BLaER1 treated with 17β-estradiol and CSF1 and Interleukin-3, amounts not matched to agents 10 nM and 100 nM (cell line): ENCODE results near the gene ZNF511.

ENCODE experiments used
- H3K27ac ChIP-seq, 11 experiments: shearing (Covaris generic); formaldehyde crosslinking; 2 replicates each; pipeline ENCODE4 v1.8.1; 2022
- H3K27me3 ChIP-seq, 11 experiments: shearing (Covaris generic); formaldehyde crosslinking; 2 replicates each; pipeline ENCODE4 v1.8.1; 2022
- H3K36me3 ChIP-seq, 11 experiments: shearing (Covaris generic); formaldehyde crosslinking; 2 replicates each; pipeline ENCODE4 v1.8.1; 2022
- H3K4me1 ChIP-seq, 10 experiments: shearing (Covaris generic); formaldehyde crosslinking; 2 replicates each; pipeline ENCODE4 v1.8.1; 2022
- H3K4me2 ChIP-seq, 11 experiments: shearing (Covaris generic); formaldehyde crosslinking; 2 replicates each; pipeline ENCODE4 v1.8.1; 2022
- H3K4me3 ChIP-seq, 10 experiments: shearing (Covaris generic); formaldehyde crosslinking; 2 replicates each; pipeline ENCODE4 v1.8.1; 2022
- H3K9ac ChIP-seq, 11 experiments: shearing (Covaris generic); formaldehyde crosslinking; 2 replicates each; pipeline ENCODE4 v1.8.1; 2022
- H3K9me3 ChIP-seq, 11 experiments: shearing (Covaris generic); formaldehyde crosslinking; replicated peaks in 1 of 11; 2 replicates each; pipeline ENCODE4 v1.8.1; 2022
- H4K20me1 ChIP-seq, 11 experiments: shearing (Covaris generic); formaldehyde crosslinking; 2 replicates each; pipeline ENCODE4 v1.8.1; 2022
- Cebpa-rat ChIP-seq, 11 experiments: shearing (Covaris generic); IDR thresholded peaks; 2 replicates each; pipeline ENCODE4 v1.8.1; 2022

ZNF511 gene

DNA sequence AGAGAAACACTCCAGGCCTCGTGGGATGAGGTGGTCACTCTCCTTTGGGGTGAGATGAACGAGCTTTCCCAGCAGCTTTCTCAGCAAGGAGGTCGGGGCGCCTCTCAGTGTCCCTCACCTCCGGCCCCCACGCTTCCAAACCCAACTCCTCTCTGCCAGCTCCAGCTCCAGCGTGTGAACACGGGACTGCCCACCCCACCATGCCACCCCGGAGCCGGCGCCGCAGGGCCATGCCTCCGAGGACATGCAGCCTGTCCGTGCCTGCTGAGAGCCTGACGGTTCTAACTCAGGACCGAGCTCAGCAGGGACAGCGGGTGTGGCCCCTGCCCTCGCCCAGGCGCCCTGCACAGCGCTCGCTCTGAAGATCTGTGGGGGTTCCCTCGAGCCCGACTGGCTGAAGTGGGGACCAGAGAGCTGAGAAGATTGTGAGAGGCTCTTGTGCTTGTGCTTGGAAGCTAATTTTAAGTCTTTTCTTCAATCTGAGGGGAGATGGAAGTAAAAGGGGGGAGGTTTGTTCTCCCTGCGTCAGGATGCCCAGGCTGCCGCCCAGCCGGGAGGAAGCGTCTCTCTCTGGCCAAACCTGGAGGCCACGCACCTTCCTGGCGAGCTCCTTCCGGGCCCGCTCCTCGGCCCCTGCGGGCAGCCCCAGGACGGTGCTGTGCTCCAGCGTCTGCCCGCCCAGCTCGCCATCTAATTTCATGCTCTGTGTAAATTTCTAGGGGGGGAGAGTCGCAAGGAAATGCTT is 26.9 kb upstream of the ZNF511 start:
- Histone ChIP-seq H3K27me3 (peaks cover 0 to 11% (median 6%) of the 10 kb centered on the region in 11 experiments; a peak in 20 of 22 replicates), H4K20me1 (peaks cover 4 to 98% (median 56%) of the 10 kb centered on the region in 11 experiments; a peak in 19 of 22 replicates), H3K27ac (no peak overlapping the region), H3K4me2 (no peak overlapping the region), H3K9ac (no peak overlapping the region), H3K9me3 (no peaks in the 10 kb centered on the region), H3K4me3 (no peak overlapping the region), H3K36me3 (peaks cover 64 to 81% (median 77%) of the 10 kb centered on the region in 11 experiments), H3K4me1 (peaks cover 30 to 45% (median 37%) of the 10 kb centered on the region in 10 experiments)
- TF ChIP-seq Cebpa-rat (IDR thresholded peaks at IDR 0.05) = no peak

DNA sequence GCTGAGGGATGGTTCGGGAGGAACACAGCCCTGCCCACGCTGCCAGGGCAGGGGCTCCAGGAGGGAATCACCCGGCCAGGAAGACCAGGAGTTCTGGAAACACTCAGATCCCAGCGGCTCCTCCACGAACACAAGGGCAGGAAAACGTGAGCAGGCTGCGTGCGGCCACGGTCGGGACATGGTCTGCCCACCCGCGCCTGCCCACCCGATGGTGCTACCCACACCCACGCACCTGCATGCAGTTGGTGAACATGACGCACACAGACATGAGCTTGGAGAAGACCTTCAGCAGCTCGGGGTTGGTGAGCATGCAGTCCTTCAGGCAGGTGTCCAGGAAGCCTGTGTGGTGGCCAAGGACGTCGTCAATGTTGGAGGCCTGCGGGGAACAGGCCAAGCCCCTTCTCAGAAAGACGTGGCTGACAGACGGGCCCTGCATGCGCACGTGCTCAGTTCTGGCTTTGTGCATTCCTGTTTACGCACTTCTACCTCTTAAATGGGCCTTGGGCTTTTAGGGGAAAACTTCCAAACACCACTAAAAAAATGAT is 25.8 kb upstream of the ZNF511 start:
- no peak for TF ChIP-seq Cebpa-rat (IDR thresholded peaks at IDR 0.05)
- Histone ChIP-seq H3K9ac (no peak overlapping the region), H3K27ac (no peak overlapping the region), H3K4me2 (no peak overlapping the region), H3K9me3 (no peaks in the 10 kb centered on the region), H3K4me1 (peaks cover 18 to 34% (median 26%) of the 10 kb centered on the region in 10 experiments), H4K20me1 (peaks cover 4 to 91% (median 48%) of the 10 kb centered on the region in 11 experiments; a peak in 19 of 22 replicates), H3K36me3 (peaks cover 75 to 92% (median 88%) of the 10 kb centered on the region in 11 experiments), H3K27me3 (no peaks in the 10 kb centered on the region), H3K4me3 (no peak overlapping the region)

DNA sequence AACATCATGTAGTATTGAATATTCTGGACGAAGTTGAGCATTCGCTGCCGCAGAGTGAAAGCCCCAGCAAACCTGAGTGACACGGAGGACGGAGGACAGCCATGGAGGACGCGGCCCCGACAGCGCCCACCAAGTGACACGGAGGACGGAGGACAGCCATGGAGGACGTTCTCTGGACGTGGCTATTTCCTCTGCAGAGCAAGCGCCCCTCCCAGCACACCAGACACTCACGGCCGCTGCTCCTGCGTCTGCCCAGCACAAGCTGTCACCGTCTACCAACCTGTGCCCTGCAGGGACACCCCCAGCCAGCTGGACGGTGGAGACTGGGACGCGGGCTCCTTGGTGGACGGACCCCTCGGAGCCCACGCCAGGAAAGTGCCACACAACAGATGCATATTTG is 24.8 kb upstream of the ZNF511 start:
- Histone ChIP-seq H3K9ac (no peak overlapping the region), H4K20me1 (peaks cover 3 to 87% (median 38%) of the 10 kb centered on the region in 11 experiments; a peak in 16 of 22 replicates), H3K9me3 (no peaks in the 10 kb centered on the region), H3K4me1 (peaks cover 8 to 23% (median 16%) of the 10 kb centered on the region in 10 experiments), H3K4me2 (no peak overlapping the region), H3K27me3 (no peaks in the 10 kb centered on the region), H3K36me3 (peaks cover 85 to 100% (median 97%) of the 10 kb centered on the region in 11 experiments), H3K4me3 (no peak overlapping the region), H3K27ac (no peak overlapping the region)
- TF ChIP-seq Cebpa-rat (IDR thresholded peaks at IDR 0.05) = no peak

DNA sequence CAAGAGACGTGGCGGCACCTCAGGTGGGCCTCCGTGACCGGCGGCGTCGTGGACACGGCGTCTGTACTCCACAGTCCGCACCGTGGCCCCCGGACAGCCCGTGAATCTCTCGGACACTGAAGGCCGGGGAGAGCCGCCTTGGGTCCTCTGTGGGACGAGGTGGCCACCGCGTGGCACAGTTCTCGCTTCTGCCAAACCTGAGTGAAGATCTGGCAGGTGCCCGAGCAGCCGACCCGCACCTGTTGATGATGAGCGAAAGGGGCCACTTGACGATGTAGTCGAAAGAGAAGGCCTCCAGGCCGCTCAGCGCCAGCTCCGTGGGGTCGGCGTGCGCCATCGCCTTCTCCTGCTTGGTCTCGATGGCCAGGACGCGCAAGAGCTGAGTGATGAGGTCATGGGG is 23.5 kb upstream of the ZNF511 start:
- H3K9me3 ChIP-seq = no peaks in the 10 kb centered on the region
- H3K27ac ChIP-seq = no peak overlapping the region
- H3K36me3 ChIP-seq = peaks cover 96 to 100% (median 98%) of the 10 kb centered on the region in 11 experiments
- no peaks in the 10 kb centered on the region for H3K27me3 ChIP-seq
- TF ChIP-seq Cebpa-rat (IDR thresholded peaks at IDR 0.05) = no peak
- H3K4me2 ChIP-seq = no peak overlapping the region
- no peak overlapping the region for H3K9ac ChIP-seq
- H3K4me3 ChIP-seq = no peak overlapping the region
- H3K4me1 ChIP-seq = peaks cover 0 to 11% (median 3%) of the 10 kb centered on the region in 10 experiments; a peak in 13 of 20 replicates
- H4K20me1 ChIP-seq = peaks cover 0 to 83% (median 28%) of the 10 kb centered on the region in 11 experiments; a peak in 14 of 22 replicates

DNA sequence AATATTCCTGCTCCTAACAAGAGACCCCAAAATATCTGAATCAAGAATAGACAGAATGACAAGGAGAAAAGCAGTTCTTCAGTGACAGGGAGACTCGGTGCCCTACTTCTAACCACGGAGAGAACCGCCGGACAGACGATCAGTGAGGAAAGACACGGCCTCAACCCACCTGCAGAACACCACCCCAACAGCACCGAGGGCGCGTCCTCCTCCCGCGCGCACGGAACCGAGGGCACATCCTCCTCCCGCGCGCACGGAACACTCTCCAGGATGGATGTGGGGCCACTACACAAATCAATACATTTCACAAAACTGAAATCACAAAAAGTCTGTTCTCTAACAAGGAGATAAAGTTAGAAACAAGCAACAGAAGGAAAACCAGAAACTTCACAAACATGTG is 22.3 kb upstream of the ZNF511 start:
- no peak for TF ChIP-seq Cebpa-rat (IDR thresholded peaks at IDR 0.05)
- Histone ChIP-seq H3K27ac (no peak overlapping the region), H3K9ac (no peak overlapping the region), H3K4me3 (no peak overlapping the region), H3K9me3 (no peaks in the 10 kb centered on the region), H3K27me3 (no peaks in the 10 kb centered on the region), H3K4me1 (peaks cover 0 to 5% (median 0%) of the 10 kb centered on the region in 10 experiments; a peak in 5 of 20 replicates), H4K20me1 (peaks cover 0 to 74% (median 26%) of the 10 kb centered on the region in 11 experiments; a peak in 14 of 22 replicates), H3K36me3 (peaks cover 94 to 100% (median 97%) of the 10 kb centered on the region in 11 experiments), H3K4me2 (no peak overlapping the region)

DNA sequence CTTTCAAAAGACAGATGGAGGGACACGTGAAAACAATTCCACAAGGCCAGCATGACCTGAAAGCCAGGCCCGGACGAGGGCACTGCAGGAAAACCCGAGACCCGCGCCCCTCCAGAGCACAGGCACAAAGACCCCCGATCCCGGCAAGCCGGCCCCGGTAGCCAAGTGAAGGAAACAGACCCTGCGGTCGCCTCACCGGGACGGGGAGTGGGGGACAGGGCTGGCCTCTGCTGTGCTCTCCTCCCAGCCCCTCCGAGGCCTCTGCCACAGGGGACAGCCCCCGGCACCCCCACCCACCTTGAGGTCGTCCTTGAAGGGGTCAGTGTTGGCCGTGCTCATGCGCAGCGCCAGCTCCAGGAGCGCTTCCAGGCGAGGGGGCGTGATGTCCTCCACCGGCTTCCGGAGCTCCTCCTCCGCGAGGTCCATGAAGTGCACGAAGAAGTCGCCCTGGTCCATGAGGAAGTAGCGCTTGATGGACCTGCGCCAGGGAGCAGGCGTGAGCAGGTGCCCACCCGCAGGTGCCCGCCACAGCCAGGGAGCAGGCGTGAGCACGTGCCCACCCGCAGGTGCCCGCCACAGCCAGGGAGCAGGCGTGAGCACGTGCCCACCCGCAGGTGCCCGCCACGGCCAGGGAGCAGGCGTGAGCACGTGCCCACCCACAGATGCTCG is 20.7 kb upstream of the ZNF511 start:
- Histone ChIP-seq H4K20me1 (peaks cover 0 to 65% (median 20%) of the 10 kb centered on the region in 11 experiments; a peak in 17 of 22 replicates), H3K9me3 (no peaks in the 10 kb centered on the region), H3K27ac (no peak overlapping the region), H3K27me3 (no peaks in the 10 kb centered on the region), H3K4me2 (no peak overlapping the region), H3K36me3 (peaks cover 85 to 92% (median 88%) of the 10 kb centered on the region in 11 experiments), H3K9ac (no peak overlapping the region), H3K4me3 (no peak overlapping the region), H3K4me1 (peaks cover 0 to 14% (median 8%) of the 10 kb centered on the region in 10 experiments; a peak in 18 of 20 replicates)
- no peak for TF ChIP-seq Cebpa-rat (IDR thresholded peaks at IDR 0.05)

DNA sequence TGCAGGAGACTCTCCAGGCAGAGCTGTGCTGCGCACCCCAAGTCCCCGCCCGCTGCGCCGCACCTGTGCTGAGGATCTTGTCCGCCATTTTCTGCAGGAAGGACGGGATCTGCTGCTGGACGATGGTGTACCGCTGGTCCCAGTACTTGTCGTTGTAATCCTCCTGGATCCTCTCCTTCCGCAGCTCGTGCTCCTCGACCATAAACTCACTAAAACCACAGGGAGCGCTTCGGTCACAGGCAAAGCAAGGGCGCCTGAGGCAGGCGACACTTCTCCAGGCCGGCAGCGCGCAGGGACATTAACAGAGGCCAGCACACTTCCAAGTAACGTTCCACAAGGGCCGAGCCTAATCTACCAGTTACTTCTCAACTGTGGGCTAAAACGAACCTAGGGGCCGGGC is 19.0 kb upstream of the ZNF511 start:
- Histone ChIP-seq H3K27me3 (no peaks in the 10 kb centered on the region), H3K9ac (no peak overlapping the region), H3K4me2 (no peak overlapping the region), H3K36me3 (peaks cover 70 to 92% (median 86%) of the 10 kb centered on the region in 11 experiments), H3K27ac (no peak overlapping the region), H3K9me3 (no peaks in the 10 kb centered on the region), H3K4me1 (peaks cover 0 to 32% (median 26%) of the 10 kb centered on the region in 10 experiments; a peak in 19 of 20 replicates), H3K4me3 (no peak overlapping the region), H4K20me1 (peaks cover 11 to 64% (median 16%) of the 10 kb centered on the region in 11 experiments; a peak in 18 of 22 replicates)
- no peak for TF ChIP-seq Cebpa-rat (IDR thresholded peaks at IDR 0.05)

DNA sequence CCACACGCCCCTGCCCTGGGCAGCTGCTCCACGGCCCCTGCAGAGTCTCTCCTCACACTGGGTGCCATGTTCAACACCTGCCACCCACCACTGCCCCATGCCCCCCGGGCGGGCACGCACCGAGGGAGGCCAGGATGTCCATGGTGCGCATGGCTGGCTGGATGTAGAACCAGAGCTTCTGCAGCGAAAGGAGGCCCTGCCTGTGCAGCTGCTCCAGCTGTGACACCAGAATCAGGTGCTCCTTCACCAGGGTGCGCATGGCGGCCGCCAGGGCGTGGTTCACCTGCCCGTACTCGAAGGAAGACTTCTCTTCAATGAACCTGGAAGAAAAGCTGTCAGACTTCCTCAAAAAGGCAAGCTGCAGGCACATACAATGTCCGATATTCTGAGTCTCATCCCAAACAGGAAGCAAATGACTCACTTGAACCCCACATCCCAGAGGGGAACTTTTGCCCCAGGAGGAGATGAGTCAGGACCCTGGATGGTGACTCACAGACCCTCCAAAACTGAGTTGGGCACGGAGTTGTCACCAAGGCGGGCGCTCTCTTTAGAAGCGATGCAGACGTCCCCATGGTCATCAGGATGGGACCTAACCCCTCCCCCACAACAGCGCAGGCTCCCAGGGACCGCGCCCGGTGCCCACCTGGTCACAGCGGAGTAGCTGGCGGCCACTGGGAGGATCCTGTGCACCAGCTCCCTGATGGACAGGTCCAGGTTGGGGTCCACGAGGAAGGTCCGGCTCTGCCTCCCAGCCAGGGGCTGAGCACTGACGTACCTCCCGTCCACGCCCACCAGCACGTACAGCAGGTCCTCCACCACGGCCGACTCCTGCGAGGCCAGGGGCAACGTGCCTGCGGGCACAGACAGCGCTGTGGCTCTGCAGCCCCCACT is 15.6 kb upstream of the ZNF511 start:
- Histone ChIP-seq H4K20me1 (peaks cover 0 to 52% (median 13%) of the 10 kb centered on the region in 11 experiments; a peak in 19 of 22 replicates), H3K27ac (peak overlapping the region in 10 of 11 experiments; percentile 31 to 70 (median 57); a peak in 20 of 22 replicates), H3K9me3 (no peaks in the 10 kb centered on the region), H3K36me3 (peaks cover 70 to 91% (median 87%) of the 10 kb centered on the region in 11 experiments), H3K9ac (peak overlapping the region in 9 of 11 experiments; percentile 6 to 66 (median 37); a peak in 9 of 22 replicates), H3K4me1 (peaks cover 0 to 45% (median 29%) of the 10 kb centered on the region in 10 experiments; a peak in 19 of 20 replicates), H3K4me2 (peak overlapping the region in 10 of 11 experiments; percentile 34 to 98 (median 88); a peak in 19 of 22 replicates), H3K4me3 (peak overlapping the region in 4 of 10 experiments; percentile 14 to 39 (median 26); a peak in 3 of 20 replicates), H3K27me3 (no peaks in the 10 kb centered on the region)
- TF ChIP-seq Cebpa-rat (IDR thresholded peaks at IDR 0.05) = no peak
